ENCODE measurements around the gene SYT5. TPM values are rescaled to one million over a fixed set of nuclear protein-coding genes. Genes with fewer than 3 reads are reported as not detected.

SYT5 gene
- total RNA-seq, 6 experiments from 2014 or later, result 0.06 to 1.7 TPM; not detected in 4

DNA sequence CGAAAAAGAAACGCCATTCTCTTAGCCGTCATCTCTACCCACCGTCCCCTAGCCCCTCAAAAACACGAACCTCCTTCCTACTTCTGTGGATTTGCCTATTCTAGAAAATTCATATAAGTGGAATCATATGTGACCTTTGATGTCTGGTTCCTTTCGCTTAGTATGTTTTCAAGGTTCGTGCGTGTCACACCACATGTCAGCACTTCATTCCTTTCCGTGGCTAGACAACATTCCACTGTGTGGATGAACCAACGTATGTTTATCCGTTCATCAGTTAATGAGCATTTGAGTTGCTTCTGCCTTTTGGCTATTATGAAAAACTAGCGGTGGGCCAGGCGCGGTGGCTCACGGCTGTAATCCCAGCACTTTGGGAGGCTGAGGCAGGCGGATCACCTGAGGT lies 48.7 kb downstream of the SYT5 start:
- TF ChIP-seq POLR2A (IDR thresholded peaks at IDR 0.05), result no peak
- TF ChIP-seq, protein P1, sequence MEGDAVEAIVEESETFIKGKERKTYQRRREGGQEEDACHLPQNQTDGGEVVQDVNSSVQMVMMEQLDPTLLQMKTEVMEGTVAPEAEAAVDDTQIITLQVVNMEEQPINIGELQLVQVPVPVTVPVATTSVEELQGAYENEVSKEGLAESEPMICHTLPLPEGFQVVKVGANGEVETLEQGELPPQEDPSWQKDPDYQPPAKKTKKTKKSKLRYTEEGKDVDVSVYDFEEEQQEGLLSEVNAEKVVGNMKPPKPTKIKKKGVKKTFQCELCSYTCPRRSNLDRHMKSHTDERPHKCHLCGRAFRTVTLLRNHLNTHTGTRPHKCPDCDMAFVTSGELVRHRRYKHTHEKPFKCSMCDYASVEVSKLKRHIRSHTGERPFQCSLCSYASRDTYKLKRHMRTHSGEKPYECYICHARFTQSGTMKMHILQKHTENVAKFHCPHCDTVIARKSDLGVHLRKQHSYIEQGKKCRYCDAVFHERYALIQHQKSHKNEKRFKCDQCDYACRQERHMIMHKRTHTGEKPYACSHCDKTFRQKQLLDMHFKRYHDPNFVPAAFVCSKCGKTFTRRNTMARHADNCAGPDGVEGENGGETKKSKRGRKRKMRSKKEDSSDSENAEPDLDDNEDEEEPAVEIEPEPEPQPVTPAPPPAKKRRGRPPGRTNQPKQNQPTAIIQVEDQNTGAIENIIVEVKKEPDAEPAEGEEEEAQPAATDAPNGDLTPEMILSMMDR (IDR thresholded peaks at IDR 0.05), result no peak
- DNase-seq, result no peak
- Histone ChIP-seq H3K36me3 (no peaks in the 10 kb centered on the region), H3K9me3 (no peaks in the 10 kb centered on the region), H3K4me1 (no peaks in the 10 kb centered on the region), H3K27me3 (peaks cover 0 to 3% of the 10 kb centered on the region in 2 donors), H3K27ac (no peak overlapping the region), H3K4me3 (no peak overlapping the region)
- no peak for ATAC-seq
- intact Hi-C loops (cut with DNase I), result no loop called here
- WGBS (ENCODE audit: insufficient coverage, low coverage, low lambda C conversion rate, missing lambda C conversion rate), result 72% methylated on average over 15 of the region's 16 CpGs

Small RNA genes lying within 50 kb of the gene (microRNA-seq; reads per million reads assigned to microRNA genes)
- 0 to 0.64 reads per million in 2 donors for gene MIR7975

Small RNA genes lying within 50 kb of the gene (small RNA-seq; reads per million reads assigned to genes)
- gene MIR7975, result 0 reads per million in 2 experiments
- 0 reads per million in 2 experiments for gene RF01210

Other genes with a start within 250 kb of the SYT5 start
- gene NLRP7, start 232.8 kb downstream of the SYT5 start, total RNA-seq, result not detected
- under 1 TPM in 5 of 6 experiments, not detected in 1; 0.18 to 0.81 (median 0.42) TPM for gene NLRP2, start 213.9 kb downstream of the SYT5 start, total RNA-seq
- gene GP6, start 142.0 kb downstream of the SYT5 start, total RNA-seq, result under 1 TPM in 2 of 6 experiments, not detected in 4; 0.33 to 0.42 TPM
- gene RDH13, start 117.1 kb downstream of the SYT5 start, total RNA-seq, result 10 to 100 TPM in 4 of 6 experiments, 1 to 10 TPM in 2; 7.7 to 16.8 (median 12.1) TPM
- gene EPS8L1, start 104.4 kb downstream of the SYT5 start, total RNA-seq, result 1 to 10 TPM in 4 of 6 experiments, under 1 TPM in 2; 0.49 to 2.4 (median 1.2) TPM
- 10 to 100 TPM; 35.6 to 48.1 (median 41.7) TPM for gene PPP1R12C, start 62.7 kb downstream of the SYT5 start, total RNA-seq
- gene TNNT1, start 31.1 kb downstream of the SYT5 start, total RNA-seq, result 10 to 100 TPM in 1 of 6 experiments, 1 to 10 TPM in 3, not detected in 2; 1.2 to 10.9 (median 1.6) TPM
- gene TNNI3, start 22.6 kb downstream of the SYT5 start, total RNA-seq, result under 1 TPM in 3 of 6 experiments, not detected in 3; 0.43 to 0.83 (median 0.62) TPM
- gene DNAAF3, start 13.7 kb downstream of the SYT5 start, total RNA-seq, result 1 to 10 TPM in 2 of 6 experiments, under 1 TPM in 4; 0.22 to 4.3 (median 0.49) TPM
- 10 to 100 TPM in 3 of 6 experiments, 1 to 10 TPM in 3; 4.2 to 25.9 (median 12.9) TPM for gene PTPRH, start 29.2 kb upstream of the SYT5 start, total RNA-seq
- gene TMEM86B, start 48.5 kb upstream of the SYT5 start, total RNA-seq, result 10 to 100 TPM in 5 of 6 experiments, 1 to 10 TPM in 1; 8.8 to 22.2 (median 14.0) TPM
- gene PPP6R1, start 78.7 kb upstream of the SYT5 start, total RNA-seq, result 10 to 100 TPM; 26.4 to 39.6 (median 30.2) TPM
- 10 to 100 TPM; 11.3 to 28.3 (median 15.6) TPM for gene HSPBP1, start 99.8 kb upstream of the SYT5 start, total RNA-seq
- under 1 TPM in 3 of 6 experiments, not detected in 3; 0.20 to 0.29 (median 0.24) TPM for gene BRSK1, start 103.7 kb upstream of the SYT5 start, total RNA-seq
- 1 to 10 TPM; 1.1 to 5.6 (median 2.2) TPM for gene TMEM150B, start 145.1 kb upstream of the SYT5 start, total RNA-seq
- 1 to 10 TPM; 2.3 to 5.3 (median 3.7) TPM for gene KMT5C, start 159.6 kb upstream of the SYT5 start, total RNA-seq
- gene COX6B2, start 174.4 kb upstream of the SYT5 start, total RNA-seq, result not detected
- not detected for gene GARIN5B, start 183.0 kb upstream of the SYT5 start, total RNA-seq
- not detected for gene IL11, start 190.2 kb upstream of the SYT5 start, total RNA-seq
- gene TMEM190, start 196.5 kb upstream of the SYT5 start, total RNA-seq, result not detected
- gene TMEM238, start 204.0 kb upstream of the SYT5 start, total RNA-seq, result 10 to 100 TPM; 10.8 to 19.7 (median 14.8) TPM
- 100 to 1,000 TPM; 305 to 530 (median 455) TPM for gene RPL28, start 205.6 kb upstream of the SYT5 start, total RNA-seq
- gene UBE2S, start 227.5 kb upstream of the SYT5 start, total RNA-seq, result 10 to 100 TPM in 3 of 6 experiments, 1 to 10 TPM in 3; 4.3 to 16.4 (median 9.1) TPM